Measurements from ENCODE around the gene TRIM16. TPM values are rescaled to one million over a fixed set of nuclear protein-coding genes. Genes with fewer than 3 reads are reported as not detected.
"Not testable (repeated sequence)": the region's sequence is repeated elsewhere in the genome, so short reads cannot be mapped to it uniquely, and the experiment has no call there.

The TRIM16 gene
- total RNA-seq, 1 experiment from 2014 or later, result 40.8 TPM

- not testable (repeated sequence) for DNase-seq, H3K27me3 ChIP-seq, H3K27ac ChIP-seq
These were observed 71.0 kb downstream of the TRIM16 start for GRCh38 chr17:15613111-15613510.

GRCh38 chr17:15592960-15593359 lies 91.2 kb downstream of the TRIM16 start:
- H3K4me3 ChIP-seq; DNase-seq; H3K4me1 ChIP-seq; H3K27ac ChIP-seq; H3K27me3 ChIP-seq; H3K9me3 ChIP-seq (replicated peaks); H3K36me3 ChIP-seq: not testable (repeated sequence)

More at GRCh38 chr17:15613111-15613510, 71.0 kb downstream of the TRIM16 start:
- not testable (repeated sequence) for H3K9me3 ChIP-seq (replicated peaks); H3K4me1 ChIP-seq; H3K36me3 ChIP-seq; H3K4me3 ChIP-seq

- not testable (repeated sequence) for H3K4me3 ChIP-seq; H3K36me3 ChIP-seq; DNase-seq; H3K4me1 ChIP-seq; H3K27me3 ChIP-seq; H3K27ac ChIP-seq; H3K9me3 ChIP-seq (replicated peaks)
These were observed 92.1 kb downstream of the TRIM16 start for GRCh38 chr17:15591986-15592385.

GRCh38 chr17:15590844-15591243 lies 93.3 kb downstream of the TRIM16 start:
- H3K4me1 ChIP-seq; H3K36me3 ChIP-seq; H3K27ac ChIP-seq; DNase-seq; H3K27me3 ChIP-seq; H3K4me3 ChIP-seq; H3K9me3 ChIP-seq (replicated peaks): not testable (repeated sequence)

- not testable (repeated sequence) for H3K9me3 ChIP-seq (replicated peaks); H3K27me3 ChIP-seq; H3K4me3 ChIP-seq; DNase-seq; H3K36me3 ChIP-seq; H3K4me1 ChIP-seq; H3K27ac ChIP-seq
These were observed 94.3 kb downstream of the TRIM16 start for GRCh38 chr17:15589544-15590536.

GRCh38 chr17:15588017-15588416 lies 96.1 kb downstream of the TRIM16 start:
- H3K9me3 ChIP-seq (replicated peaks); H3K36me3 ChIP-seq; H3K4me3 ChIP-seq; H3K4me1 ChIP-seq; DNase-seq; H3K27ac ChIP-seq; H3K27me3 ChIP-seq: not testable (repeated sequence)

GRCh38 chr17:15583313-15583712 lies 100.8 kb downstream of the TRIM16 start:
- H3K9me3 ChIP-seq (replicated peaks); H3K4me3 ChIP-seq; H3K27me3 ChIP-seq; DNase-seq; H3K4me1 ChIP-seq; H3K27ac ChIP-seq; H3K36me3 ChIP-seq: not testable (repeated sequence)

- not testable (repeated sequence) for H3K9me3 ChIP-seq (replicated peaks); DNase-seq; H3K4me3 ChIP-seq; H3K27ac ChIP-seq; H3K36me3 ChIP-seq; H3K4me1 ChIP-seq; H3K27me3 ChIP-seq
These were observed 102.6 kb downstream of the TRIM16 start for GRCh38 chr17:15581462-15581861.

Other genes with a start within 250 kb of the TRIM16 start
- 0.04 TPM in 1 of 2 replicates, not detected in the other for gene CDRT4, start 216.7 kb downstream of the TRIM16 start, total RNA-seq (2014; rRNA removed; shearing (Covaris generic))
- gene TVP23C, start 120.8 kb downstream of the TRIM16 start, total RNA-seq (2014; rRNA removed; shearing (Covaris generic)), result 0.48 and 1.4 TPM in 2 replicates
- 0.10 and 0.12 TPM in 2 replicates for gene FBXW10B, start 64.6 kb downstream of the TRIM16 start, total RNA-seq (2014; rRNA removed; shearing (Covaris generic))
- 164 and 212 TPM in 2 replicates for gene ZNF286A, start 15.4 kb upstream of the TRIM16 start, total RNA-seq (2014; rRNA removed; shearing (Covaris generic))
- gene TBC1D26, start 48.0 kb upstream of the TRIM16 start, total RNA-seq (2014; rRNA removed; shearing (Covaris generic)), result 0.05 and 0.12 TPM in 2 replicates

Measured in SJCRH30 (cell line).